Occipital lobe (tissue), 2 donors: ENCODE measurements around the gene PKP1. TPM values are rescaled to one million over a fixed set of nuclear protein-coding genes. Genes with fewer than 3 reads are reported as not detected.

Source experiments
- DNase-seq: peaks from one replicate; lab custom pipeline; 2025; lab: John Stamatoyannopoulos, UW
- total RNA-seq: library from RNA; depleted of rRNA; stranded (reverse); fragments of >200 nt; gene quantifications from one replicate; pipeline ENCODE4 v1.2.3, GENCODE V29; 2014

The PKP1 gene
- total RNA-seq, 1 donor from 2014 or later, result 0.16 TPM

GRCh38 chr1:201328576-201328975 is 45.3 kb downstream of the PKP1 start:
- no peak for DNase-seq

GRCh38 chr1:201329286-201329685 is 46.0 kb downstream of the PKP1 start:
- no peak for DNase-seq

GRCh38 chr1:201329801-201330200 is 46.5 kb downstream of the PKP1 start:
- no peak for DNase-seq

GRCh38 chr1:201330541-201330940 is 47.2 kb downstream of the PKP1 start:
- no peak for DNase-seq

- no peak for DNase-seq
These were observed 47.9 kb downstream of the PKP1 start for GRCh38 chr1:201331166-201331565.

GRCh38 chr1:201332021-201332420 is 48.7 kb downstream of the PKP1 start:
- DNase-seq, result no peak

- DNase-seq, result no peak
These were observed 49.5 kb downstream of the PKP1 start for GRCh38 chr1:201332616-201333335.

- DNase-seq, result no peak
These were observed 51.2 kb downstream of the PKP1 start for GRCh38 chr1:201334325-201335173.

GRCh38 chr1:201335174-201335870 is 52.0 kb downstream of the PKP1 start:
- DNase-seq, result no peak

- DNase-seq, result no peak
These were observed 52.6 kb downstream of the PKP1 start for GRCh38 chr1:201335901-201336300.

- DNase-seq, result no peak
These were observed 53.6 kb downstream of the PKP1 start for GRCh38 chr1:201336711-201337450.

GRCh38 chr1:201341377-201341776 is 58.1 kb downstream of the PKP1 start:
- DNase-seq, result no peak

GRCh38 chr1:201344206-201345080 is 61.1 kb downstream of the PKP1 start:
- DNase-seq, result no peak

- no peak for DNase-seq
These were observed 61.7 kb downstream of the PKP1 start for GRCh38 chr1:201345081-201345355.

- no peak for DNase-seq
These were observed 63.1 kb downstream of the PKP1 start for GRCh38 chr1:201346337-201346939.

- DNase-seq, result no peak
These were observed 63.7 kb downstream of the PKP1 start for GRCh38 chr1:201346987-201347386.

GRCh38 chr1:201347498-201348210 is 64.3 kb downstream of the PKP1 start:
- no peak for DNase-seq

GRCh38 chr1:201348211-201348566 is 64.9 kb downstream of the PKP1 start:
- DNase-seq, result no peak

- no peak for DNase-seq
These were observed 65.8 kb downstream of the PKP1 start for GRCh38 chr1:201349092-201349491.

- no peak for DNase-seq
These were observed 67.0 kb downstream of the PKP1 start for GRCh38 chr1:201350361-201350725.
